HepG2 (cell line): Measurements from ENCODE around the gene CALML5. TPM values are rescaled to one million over a fixed set of nuclear protein-coding genes. Genes with fewer than 3 reads are reported as not detected.

Experiments
- ATAC-seq: fragments of 200-7000 bp; cut with Tn5 transposase; 3 replicates; pipeline ENCODE4 v1.9.1; 2020; ENCODE audit warnings: mild to moderate bottlenecking, moderate library complexity
- BruUV-seq: library from RNA; stranded (reverse); fragments of 400-500 nt; replicated peaks from 2 replicates; lab custom pipeline; 2021; lab: Mats Ljungman, UMichigan
- CTCF ChIA-PET: fragments of 300-600 bp; formaldehyde crosslinking; extraction: SDS; loops from one replicate; lab custom pipeline; 2021; ENCODE audit warnings: low total read pairs, inconsistent platforms, low intra/inter-chr PET ratio; lab: Yijun Ruan, JAX
- POLR2A ChIA-PET: fragments of 350-600 bp; sonication (Branson Sonifier 250); formaldehyde crosslinking; loops from one replicate; lab custom pipeline; 2020; ENCODE audit warnings: antibody characterized with exemption, inconsistent platforms; lab: Yijun Ruan, JAX
- DNase-seq: peaks from one replicate; pipeline ENCODE4 v3.0.0-alpha.2; 2015; ENCODE audit warnings: low spot score
- FAIRE-seq: peaks from 3 replicates; lab custom pipeline; 2011; peaks lifted over from hg19 to GRCh38; lab: Jason Lieb, UNC
- H2AFZ ChIP-seq: one replicate; pipeline ENCODE4 v1.6.1; 2011; ENCODE audit warnings: low read length, inconsistent platforms
- H3K27ac ChIP-seq: fragments of 300-600 bp; 3 replicates; pipeline ENCODE4 v1.8.0; 2011; ENCODE audit warnings: mixed run types, mild to moderate bottlenecking, mixed read lengths, low read length, inconsistent platforms; ENCODE audit not compliant: insufficient read depth; ENCODE audit errors: extremely low read length
- H3K27me3 ChIP-seq, 2 experiments: fragments of 200-600 bp in 1 of 2; 2 replicates in 1 of 2; 3 replicates in 1 of 2; pipeline versions ENCODE4 v1.6.0 to v1.8.0; 2011; ENCODE audit warnings: low read length in 2 of 2, mild to moderate bottlenecking in 2 of 2, moderate library complexity in 2 of 2, inconsistent platforms in 1 of 2; ENCODE audit not compliant: insufficient read depth in 2 of 2, control insufficient read depth in 1 of 2
- H3K36me3 ChIP-seq, 2 experiments: fragments of 200-600 bp in 1 of 2; replicated peaks in 1 of 2; 2 replicates in 1 of 2; 3 replicates in 1 of 2; pipeline versions ENCODE4 v1.5.1 to v1.8.0; 2011; ENCODE audit warnings: low read length in 2 of 2, inconsistent platforms in 1 of 2; ENCODE audit not compliant: insufficient read depth in 2 of 2, control insufficient read depth in 1 of 2
- H3K4me1 ChIP-seq: 2 replicates; pipeline ENCODE4 v1.5.1; 2012; ENCODE audit warnings: low read length, inconsistent platforms; ENCODE audit not compliant: insufficient read depth
- H3K4me2 ChIP-seq: 2 replicates; pipeline ENCODE4 v1.6.0; 2011; ENCODE audit warnings: low read depth, low read length, inconsistent platforms
- H3K4me3 ChIP-seq, 3 experiments: fragments of 200-600 bp in 1 of 3; sonication (generic), shearing (Covaris generic) in 1 of 3; replicated peaks in 1 of 3; 2 replicates each; pipeline ENCODE4 v1.5.1; 2011 to 2016; ENCODE audit warnings: low read length in 3 of 3, inconsistent platforms in 2 of 3, low read depth in 2 of 3, mild to moderate bottlenecking in 2 of 3, control low read depth in 1 of 3, mixed read lengths in 1 of 3; ENCODE audit not compliant: insufficient read depth in 1 of 3
- H3K79me2 ChIP-seq: one replicate; pipeline ENCODE4 v1.6.1; 2011; ENCODE audit warnings: low read length, inconsistent platforms; ENCODE audit not compliant: insufficient read depth
- H3K9ac ChIP-seq: 2 replicates; pipeline ENCODE4 v1.6.0; 2011; ENCODE audit warnings: mild to moderate bottlenecking, low read depth, low read length, inconsistent platforms; ENCODE audit not compliant: insufficient read depth
- H3K9me3 ChIP-seq: 2 replicates; pipeline ENCODE4 v1.5.1; 2012; ENCODE audit warnings: mild to moderate bottlenecking, low read length
- H4K20me1 ChIP-seq: 2 replicates; pipeline ENCODE4 v1.6.0; 2011; ENCODE audit warnings: inconsistent platforms, mild to moderate bottlenecking, low read length, moderate library complexity; ENCODE audit not compliant: insufficient read depth
- ATF1 ChIP-seq: IDR thresholded peaks from 2 replicates; pipeline ENCODE4 v1.6.1; 2016; ENCODE audit warnings: mild to moderate bottlenecking, control low read depth
- CHD2 ChIP-seq: IDR thresholded peaks from 2 replicates; pipeline ENCODE4 v1.6.1; 2011; ENCODE audit warnings: low read depth, low read length, improper control_type of control experiment
- DNMT1 ChIP-seq: sonication (generic); formaldehyde crosslinking; IDR thresholded peaks from 2 replicates; pipeline ENCODE4 v1.5.1; 2020; ENCODE audit warnings: mild to moderate bottlenecking, missing genetic modification reagents
- DR1 ChIP-seq: sonication (generic); formaldehyde crosslinking; IDR thresholded peaks from 2 replicates; pipeline ENCODE4 v1.8.0; 2021; ENCODE audit warnings: mild to moderate bottlenecking, missing genetic modification reagents, inconsistent platforms
- HMG20B ChIP-seq: conservative IDR thresholded peaks from 2 replicates; pipeline ENCODE4 v1.6.1; 2016; ENCODE audit warnings: missing genetic modification reagents, missing compliant biosample characterization
- HNF4A ChIP-seq: sonication (generic); formaldehyde crosslinking; IDR thresholded peaks from 2 replicates; pipeline ENCODE4 v1.4.0; 2020; ENCODE audit warnings: missing genetic modification reagents
- HNRNPL ChIP-seq: fragments of 200-400 bp; formaldehyde crosslinking; IDR thresholded peaks from 2 replicates; pipeline ENCODE4 v1.6.1; 2017; ENCODE audit warnings: mild to moderate bottlenecking, low read depth, low read length
- PHF21A ChIP-seq: sonication (generic); formaldehyde crosslinking; IDR thresholded peaks from 2 replicates; pipeline ENCODE4 v1.5.0; 2020; ENCODE audit warnings: mild to moderate bottlenecking, missing genetic modification reagents
- SCMH1 ChIP-seq: sonication (generic); formaldehyde crosslinking; IDR thresholded peaks from 2 replicates; pipeline ENCODE4 v1.9.0; 2021; ENCODE audit warnings: missing genetic modification reagents, mild to moderate bottlenecking, borderline replicate concordance
- WIZ ChIP-seq: sonication (generic); formaldehyde crosslinking; IDR thresholded peaks from 2 replicates; pipeline ENCODE4 v1.5.1; 2020; ENCODE audit warnings: mild to moderate bottlenecking, missing genetic modification reagents
- ZNF207 ChIP-seq: fragments of 450-650 bp; IDR thresholded peaks from 2 replicates; pipeline ENCODE4 v1.6.1; 2016; ENCODE audit warnings: antibody characterized with exemption, borderline replicate concordance
- ZNF331 ChIP-seq: sonication (generic); formaldehyde crosslinking; IDR thresholded peaks from 2 replicates; pipeline ENCODE4 v1.4.0; 2020; ENCODE audit warnings: missing genetic modification reagents
- ZNF350 ChIP-seq: sonication (generic); formaldehyde crosslinking; IDR thresholded peaks from 2 replicates; pipeline ENCODE4 v1.4.0; 2020; ENCODE audit warnings: mild to moderate bottlenecking, low read depth, missing genetic modification reagents, borderline replicate concordance
- ZNF362 ChIP-seq: sonication (generic); formaldehyde crosslinking; IDR thresholded peaks from 2 replicates; pipeline ENCODE4 v1.4.0; 2020; ENCODE audit warnings: missing genetic modification reagents, mild to moderate bottlenecking, borderline replicate concordance
- ZNF451 ChIP-seq: sonication (generic); formaldehyde crosslinking; IDR thresholded peaks from 2 replicates; pipeline ENCODE4 v1.5.0; 2020; ENCODE audit warnings: mild to moderate bottlenecking, missing genetic modification reagents
- WGBS: methylation state at CpG from one replicate; pipeline ENCODE4 v1.1.6; 2017; ENCODE audit warnings: low lambda C conversion rate; 5-methylcytosine and 5-hydroxymethylcytosine counted together
- in situ Hi-C: cut with HindIII; loops from 2 replicates; pipeline ENCODE4 v1.10.0; 2017; ENCODE audit warnings: low pct_unique_long_range_greater_than_20kb; ENCODE audit not compliant: extremely low pct_ligation_motif_present
- intact Hi-C: fragments of 100-400 bp; cut with micrococcal nuclease; formaldehyde crosslinking; loops from one replicate; pipeline ENCODE4 v1.10.0; 2022; ENCODE audit not compliant: unreplicated experiment
- polyA plus RNA-seq, 8 experiments: library from polyadenylated mRNA; depleted of rRNA in 3 of 8; stranded (reverse) in 7 of 8; unstranded in 1 of 8; fragments of >200 nt; fragmentation: Illumina TruSeq in 4 of 8; extraction: Trizol in 4 of 8; gene quantifications; 2 replicates each; pipeline versions ENCODE4 v1.2.1 to v1.2.3, GENCODE V29; 2011 to 2016; ENCODE audit warnings: low read depth in 4 of 8, missing spikeins in 1 of 8, mixed read lengths in 1 of 8; ENCODE audit not compliant: insufficient read depth in 1 of 8
- total RNA-seq, 5 experiments: library from RNA; depleted of rRNA; stranded (reverse); fragments of >200 nt; fragmentation: Illumina TruSeq; extraction: Trizol; gene quantifications; 2 replicates each; pipeline ENCODE4 v1.2.3, GENCODE V29; 2016; ENCODE audit warnings: low read depth in 1 of 5
- TF ChIP-seq, protein P1 (sequence below): sonication (generic); formaldehyde crosslinking; IDR thresholded peaks from 2 replicates; pipeline ENCODE4 v1.5.0; 2020; ENCODE audit warnings: missing genetic modification reagents
- TF ChIP-seq, protein P2 (sequence below): sonication (generic); formaldehyde crosslinking; IDR thresholded peaks from 2 replicates; pipeline ENCODE4 v1.4.0; 2020; ENCODE audit warnings: mild to moderate bottlenecking, missing genetic modification reagents, borderline replicate concordance
- TF ChIP-seq, protein P3 (sequence below): sonication (generic); formaldehyde crosslinking; IDR thresholded peaks from 2 replicates; pipeline ENCODE4 v1.5.0; 2020; ENCODE audit warnings: mild to moderate bottlenecking, missing genetic modification reagents

The CALML5 gene
- total and polyA plus RNA-seq, 2 of the 13 experiments (the other 11 are each of a cell fraction or from before 2014, with no cell fraction given) = not detected

GRCh38 chr10:5507649-5508131 is 8.3 kb upstream of the CALML5 start:
- in situ Hi-C loops = no loop called here
- DNase-seq (no peak), FAIRE-seq (no peak), ATAC-seq (peak; percentile 39; the same call in 2 of the 3 replicates)
- Histone ChIP-seq H3K27ac (no peak overlapping the region), H4K20me1 (no peaks in the 10 kb centered on the region), H3K27me3 (peaks cover 13 to 47% of the 10 kb centered on the region in 2 experiments), H3K4me2 (peak overlapping the region; percentile 36; the same call in 1 of the 2 replicates), H3K9ac (no peak overlapping the region), H3K79me2 (no peaks in the 10 kb centered on the region), H3K4me1 (peaks cover 40% of the 10 kb centered on the region), H2AFZ (no peak overlapping the region), H3K36me3 (no peaks in the 10 kb centered on the region), H3K4me3 (no peak overlapping the region), H3K9me3 (no peaks in the 10 kb centered on the region)
- BruUV-seq = no TSS peak
- POLR2A ChIA-PET = no interaction called here
- intact Hi-C loops = no loop called here
- CTCF ChIA-PET = no interaction called here
- 30% methylated on average over 9 of the region's 14 CpGs for WGBS
- TF ChIP-seq ZNF451 (CRISPR knock-in tag) = no peak
- TF ChIP-seq ZNF207 = no peak
- no peak for TF ChIP-seq CHD2
- TF ChIP-seq HMG20B (CRISPR knock-in tag) = no peak
- no peak for TF ChIP-seq ZNF350 (CRISPR knock-in tag)
- TF ChIP-seq WIZ (CRISPR knock-in tag) = no peak
- no peak for TF ChIP-seq ATF1 (CRISPR knock-in tag)
- TF ChIP-seq ZNF362 = no peak
- TF ChIP-seq HNRNPL = peak; percentile 72
- TF ChIP-seq HNF4A (CRISPR knock-in tag) = peak; percentile 53; the same call in 1 of the 2 replicates
- TF ChIP-seq, protein P1, sequence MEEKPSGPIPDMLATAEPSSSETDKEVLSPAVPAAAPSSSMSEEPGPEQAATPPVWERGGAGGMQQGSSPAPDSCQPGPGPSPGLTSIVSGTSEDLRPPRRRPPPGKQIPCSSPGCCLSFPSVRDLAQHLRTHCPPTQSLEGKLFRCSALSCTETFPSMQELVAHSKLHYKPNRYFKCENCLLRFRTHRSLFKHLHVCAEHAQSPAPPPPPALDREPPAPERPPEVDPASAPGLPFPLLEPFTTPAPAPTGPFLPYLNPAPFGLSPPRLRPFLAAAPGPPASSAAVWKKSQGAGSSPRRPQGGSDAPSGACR (CRISPR knock-in tag) = no peak
- TF ChIP-seq DNMT1 (CRISPR knock-in tag) = no peak
- TF ChIP-seq, protein P2, sequence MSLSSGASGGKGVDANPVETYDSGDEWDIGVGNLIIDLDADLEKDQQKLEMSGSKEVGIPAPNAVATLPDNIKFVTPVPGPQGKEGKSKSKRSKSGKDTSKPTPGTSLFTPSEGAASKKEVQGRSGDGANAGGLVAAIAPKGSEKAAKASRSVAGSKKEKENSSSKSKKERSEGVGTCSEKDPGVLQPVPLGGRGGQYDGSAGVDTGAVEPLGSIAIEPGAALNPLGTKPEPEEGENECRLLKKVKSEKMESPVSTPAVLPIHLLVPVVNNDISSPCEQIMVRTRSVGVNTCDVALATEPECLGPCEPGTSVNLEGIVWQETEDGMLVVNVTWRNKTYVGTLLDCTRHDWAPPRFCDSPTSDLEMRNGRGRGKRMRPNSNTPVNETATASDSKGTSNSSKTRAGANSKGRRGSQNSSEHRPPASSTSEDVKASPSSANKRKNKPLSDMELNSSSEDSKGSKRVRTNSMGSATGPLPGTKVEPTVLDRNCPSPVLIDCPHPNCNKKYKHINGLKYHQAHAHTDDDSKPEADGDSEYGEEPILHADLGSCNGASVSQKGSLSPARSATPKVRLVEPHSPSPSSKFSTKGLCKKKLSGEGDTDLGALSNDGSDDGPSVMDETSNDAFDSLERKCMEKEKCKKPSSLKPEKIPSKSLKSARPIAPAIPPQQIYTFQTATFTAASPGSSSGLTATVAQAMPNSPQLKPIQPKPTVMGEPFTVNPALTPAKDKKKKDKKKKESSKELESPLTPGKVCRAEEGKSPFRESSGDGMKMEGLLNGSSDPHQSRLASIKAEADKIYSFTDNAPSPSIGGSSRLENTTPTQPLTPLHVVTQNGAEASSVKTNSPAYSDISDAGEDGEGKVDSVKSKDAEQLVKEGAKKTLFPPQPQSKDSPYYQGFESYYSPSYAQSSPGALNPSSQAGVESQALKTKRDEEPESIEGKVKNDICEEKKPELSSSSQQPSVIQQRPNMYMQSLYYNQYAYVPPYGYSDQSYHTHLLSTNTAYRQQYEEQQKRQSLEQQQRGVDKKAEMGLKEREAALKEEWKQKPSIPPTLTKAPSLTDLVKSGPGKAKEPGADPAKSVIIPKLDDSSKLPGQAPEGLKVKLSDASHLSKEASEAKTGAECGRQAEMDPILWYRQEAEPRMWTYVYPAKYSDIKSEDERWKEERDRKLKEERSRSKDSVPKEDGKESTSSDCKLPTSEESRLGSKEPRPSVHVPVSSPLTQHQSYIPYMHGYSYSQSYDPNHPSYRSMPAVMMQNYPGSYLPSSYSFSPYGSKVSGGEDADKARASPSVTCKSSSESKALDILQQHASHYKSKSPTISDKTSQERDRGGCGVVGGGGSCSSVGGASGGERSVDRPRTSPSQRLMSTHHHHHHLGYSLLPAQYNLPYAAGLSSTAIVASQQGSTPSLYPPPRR = no peak
- no peak for TF ChIP-seq DR1
- TF ChIP-seq ZNF331 (CRISPR knock-in tag) = no peak
- no peak for TF ChIP-seq SCMH1 (CRISPR knock-in tag)
- TF ChIP-seq, protein P3, sequence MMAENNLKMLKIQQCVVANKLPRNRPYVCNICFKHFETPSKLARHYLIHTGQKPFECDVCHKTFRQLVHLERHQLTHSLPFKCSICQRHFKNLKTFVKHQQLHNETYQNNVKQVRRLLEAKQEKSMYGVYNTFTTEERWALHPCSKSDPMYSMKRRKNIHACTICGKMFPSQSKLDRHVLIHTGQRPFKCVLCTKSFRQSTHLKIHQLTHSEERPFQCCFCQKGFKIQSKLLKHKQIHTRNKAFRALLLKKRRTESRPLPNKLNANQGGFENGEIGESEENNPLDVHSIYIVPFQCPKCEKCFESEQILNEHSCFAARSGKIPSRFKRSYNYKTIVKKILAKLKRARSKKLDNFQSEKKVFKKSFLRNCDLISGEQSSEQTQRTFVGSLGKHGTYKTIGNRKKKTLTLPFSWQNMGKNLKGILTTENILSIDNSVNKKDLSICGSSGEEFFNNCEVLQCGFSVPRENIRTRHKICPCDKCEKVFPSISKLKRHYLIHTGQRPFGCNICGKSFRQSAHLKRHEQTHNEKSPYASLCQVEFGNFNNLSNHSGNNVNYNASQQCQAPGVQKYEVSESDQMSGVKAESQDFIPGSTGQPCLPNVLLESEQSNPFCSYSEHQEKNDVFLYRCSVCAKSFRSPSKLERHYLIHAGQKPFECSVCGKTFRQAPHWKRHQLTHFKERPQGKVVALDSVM (CRISPR knock-in tag) = peak; percentile 89
- no peak for TF ChIP-seq PHF21A (CRISPR knock-in tag)
